ENCODE measurements around the gene PDE4C.

Gene PDE4C

DNA sequence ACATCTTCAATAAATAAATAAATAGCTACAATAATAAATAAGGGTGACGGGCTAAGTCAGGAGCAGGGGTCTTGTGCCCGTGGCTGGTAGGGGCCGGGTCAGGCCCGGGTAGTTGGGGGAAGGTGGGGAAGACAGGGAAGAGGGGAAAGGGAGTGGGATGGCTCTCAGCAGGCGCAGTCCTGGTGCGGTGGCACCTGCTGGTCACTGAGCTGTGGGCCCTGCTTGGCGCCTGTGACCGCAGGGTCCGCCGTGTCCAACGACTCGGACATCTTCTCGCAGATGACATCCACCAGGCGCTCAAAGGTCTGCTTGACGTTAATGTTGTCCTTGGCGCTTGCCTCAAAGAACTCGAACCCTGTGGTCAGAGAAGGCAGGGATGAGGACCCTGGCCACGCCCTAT, 28.9 kb downstream of the PDE4C start:
- DNase-seq (ENCODE audit: low spot score in 2 of 2) (no peak), ATAC-seq (replicated peaks; ENCODE audit: extremely low read depth, poor library complexity, severe bottlenecking) (no peak)
- peaks cover 15% of the 10 kb centered on the region for H3K36me3 Mint-ChIP-seq (ENCODE audit: insufficient read depth)
- H3K27ac Mint-ChIP-seq (ENCODE audit: low read depth), result no peak overlapping the region
- no peaks in the 10 kb centered on the region for H3K27me3 Mint-ChIP-seq
- H3K9me3 Mint-ChIP-seq, result no peaks in the 10 kb centered on the region
- H3K4me3 Mint-ChIP-seq, result no peak overlapping the region
- peaks cover 20% of the 10 kb centered on the region for H3K4me1 Mint-ChIP-seq

DNA sequence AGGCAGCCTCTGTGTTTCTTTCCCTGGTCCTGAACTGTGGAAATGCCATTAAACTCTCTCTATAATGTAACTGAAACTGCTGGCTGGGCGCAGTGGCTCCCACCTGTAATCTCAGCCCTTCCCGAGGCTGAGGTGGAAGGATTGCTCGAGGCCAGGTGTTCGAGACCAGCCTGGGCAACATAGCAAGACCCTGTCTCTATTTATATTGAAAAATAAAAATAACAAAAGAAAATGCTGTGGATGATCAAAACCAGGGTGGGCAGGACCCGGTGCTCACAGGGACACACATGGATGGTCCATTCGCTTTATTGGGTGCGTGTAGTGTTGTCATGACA, 29.8 kb downstream of the PDE4C start:
- Mint-ChIP-seq H3K36me3 (ENCODE audit: insufficient read depth) (peaks cover 20% of the 10 kb centered on the region), H3K9me3 (no peaks in the 10 kb centered on the region), H3K27ac (ENCODE audit: low read depth) (no peak overlapping the region), H3K27me3 (no peaks in the 10 kb centered on the region), H3K4me3 (no peak overlapping the region), H3K4me1 (peaks cover 22% of the 10 kb centered on the region)
- ATAC-seq (replicated peaks; ENCODE audit: extremely low read depth, poor library complexity, severe bottlenecking) (no peak), DNase-seq (ENCODE audit: low spot score in 2 of 2) (no peak)

DNA sequence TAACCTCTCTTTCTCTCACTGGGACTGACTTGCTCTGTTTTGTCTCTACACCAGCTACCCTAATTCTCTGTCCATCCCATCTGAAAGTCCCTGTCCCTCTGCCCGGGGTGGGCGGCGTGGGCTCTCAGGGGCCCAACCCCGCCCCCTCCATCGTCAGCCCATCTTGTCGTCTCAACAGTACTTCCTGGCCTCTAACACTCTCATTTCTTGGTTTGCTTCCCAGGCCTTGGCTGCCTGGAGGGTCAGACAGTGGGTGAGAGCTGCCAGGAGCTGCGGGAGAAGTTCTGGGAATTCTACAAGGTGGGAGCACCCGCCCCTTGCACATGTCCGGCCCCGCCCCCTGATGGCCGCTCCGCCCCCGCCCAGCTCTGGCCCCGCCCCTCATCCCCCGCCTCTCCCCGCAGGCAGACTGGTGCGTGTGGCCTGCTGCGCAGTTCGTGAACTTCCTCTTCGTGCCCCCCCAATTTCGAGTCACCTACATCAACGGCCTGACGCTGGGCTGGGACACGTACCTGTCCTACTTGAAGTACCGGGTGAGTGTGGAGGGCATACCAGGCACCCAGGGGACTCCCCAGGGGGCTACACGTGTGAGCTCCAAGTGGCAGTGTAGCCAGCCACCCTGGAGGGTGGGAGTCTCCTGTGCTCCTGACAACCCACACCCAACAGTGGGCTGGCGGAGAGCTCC, 31.5 kb downstream of the PDE4C start:
- DNase-seq (ENCODE audit: low spot score in 2 of 2) (no peak), ATAC-seq (replicated peaks; ENCODE audit: extremely low read depth, poor library complexity, severe bottlenecking) (no peak)
- no peaks in the 10 kb centered on the region for H3K9me3 Mint-ChIP-seq
- H3K4me1 Mint-ChIP-seq, result peaks cover 22% of the 10 kb centered on the region
- H3K27me3 Mint-ChIP-seq, result no peaks in the 10 kb centered on the region
- H3K36me3 Mint-ChIP-seq (ENCODE audit: insufficient read depth), result peaks cover 18% of the 10 kb centered on the region
- H3K27ac Mint-ChIP-seq (ENCODE audit: low read depth), result no peak overlapping the region
- peak overlapping the region; percentile 80 for H3K4me3 Mint-ChIP-seq

DNA sequence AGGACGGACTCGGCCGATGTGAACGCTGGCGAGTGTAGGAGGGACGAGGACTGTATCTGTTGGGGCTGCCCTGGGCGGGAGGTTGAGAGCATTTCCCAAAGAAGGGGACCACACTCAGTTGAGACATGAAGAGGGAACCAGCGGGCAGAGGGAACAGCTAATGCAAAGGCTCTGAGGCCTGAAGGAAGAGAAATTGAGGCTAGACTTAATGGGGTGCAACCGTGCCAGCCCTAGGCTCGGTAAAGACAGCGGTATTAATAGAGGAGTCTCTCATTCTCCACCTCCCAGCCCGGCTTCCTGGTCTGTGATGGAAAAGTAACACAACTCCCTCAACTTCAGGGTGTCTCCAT, 32.1 kb downstream of the PDE4C start:
- H3K27me3 Mint-ChIP-seq, result no peaks in the 10 kb centered on the region
- DNase-seq (ENCODE audit: low spot score in 2 of 2) (no peak), ATAC-seq (replicated peaks; ENCODE audit: extremely low read depth, poor library complexity, severe bottlenecking) (no peak)
- H3K27ac Mint-ChIP-seq (ENCODE audit: low read depth), result no peak overlapping the region
- peaks cover 18% of the 10 kb centered on the region for H3K36me3 Mint-ChIP-seq (ENCODE audit: insufficient read depth)
- H3K4me1 Mint-ChIP-seq, result peaks cover 22% of the 10 kb centered on the region
- H3K4me3 Mint-ChIP-seq, result peak overlapping the region; percentile 80
- H3K9me3 Mint-ChIP-seq, result no peaks in the 10 kb centered on the region

DNA sequence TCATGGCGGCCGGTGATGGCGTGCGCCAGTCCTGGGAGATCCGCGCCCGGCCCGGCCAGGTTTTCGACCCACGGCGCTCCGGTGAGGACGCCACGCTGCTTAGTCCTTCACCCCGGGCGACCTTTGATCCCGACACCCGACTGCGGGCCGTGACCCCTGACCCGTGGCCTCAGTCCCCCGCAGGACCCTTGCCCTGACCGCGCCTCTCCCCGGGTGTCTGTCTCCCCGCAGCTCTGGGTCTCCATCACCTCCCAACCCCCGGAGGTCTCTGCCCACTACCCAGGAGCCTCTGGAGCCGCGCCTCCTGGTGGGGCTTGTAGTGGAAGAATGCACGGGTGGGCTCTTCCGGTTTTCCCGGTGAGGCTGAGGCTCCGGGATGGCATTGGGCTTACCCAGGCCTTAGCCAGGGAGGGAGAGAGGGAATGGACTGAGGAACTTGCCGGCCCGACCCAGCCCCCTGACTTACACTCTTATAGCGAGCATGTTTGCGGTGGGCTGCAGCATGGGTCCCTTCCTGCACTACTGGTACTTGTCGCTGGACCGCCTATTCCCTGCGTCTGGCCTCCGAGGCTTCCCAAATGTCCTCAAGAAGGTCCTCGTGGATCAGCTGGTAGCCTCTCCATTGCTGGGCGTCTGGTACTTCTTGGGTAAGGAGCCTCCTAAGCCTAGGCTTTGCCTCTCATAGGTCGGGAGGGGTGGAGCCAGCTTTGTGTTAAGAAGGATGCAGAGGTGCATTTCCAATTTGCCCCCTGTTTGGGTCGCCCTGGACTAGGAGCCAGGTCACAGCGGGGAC, 32.7 kb downstream of the PDE4C start:
- Mint-ChIP-seq H3K4me3 (peak overlapping the region; percentile 80), H3K27me3 (no peaks in the 10 kb centered on the region), H3K9me3 (no peaks in the 10 kb centered on the region), H3K4me1 (peaks cover 22% of the 10 kb centered on the region), H3K36me3 (ENCODE audit: insufficient read depth) (peaks cover 17% of the 10 kb centered on the region), H3K27ac (ENCODE audit: low read depth) (peak overlapping the region; percentile 91)
- DNase-seq (ENCODE audit: low spot score in 2 of 2) (no peak), ATAC-seq (replicated peaks; ENCODE audit: extremely low read depth, poor library complexity, severe bottlenecking) (no peak)

DNA sequence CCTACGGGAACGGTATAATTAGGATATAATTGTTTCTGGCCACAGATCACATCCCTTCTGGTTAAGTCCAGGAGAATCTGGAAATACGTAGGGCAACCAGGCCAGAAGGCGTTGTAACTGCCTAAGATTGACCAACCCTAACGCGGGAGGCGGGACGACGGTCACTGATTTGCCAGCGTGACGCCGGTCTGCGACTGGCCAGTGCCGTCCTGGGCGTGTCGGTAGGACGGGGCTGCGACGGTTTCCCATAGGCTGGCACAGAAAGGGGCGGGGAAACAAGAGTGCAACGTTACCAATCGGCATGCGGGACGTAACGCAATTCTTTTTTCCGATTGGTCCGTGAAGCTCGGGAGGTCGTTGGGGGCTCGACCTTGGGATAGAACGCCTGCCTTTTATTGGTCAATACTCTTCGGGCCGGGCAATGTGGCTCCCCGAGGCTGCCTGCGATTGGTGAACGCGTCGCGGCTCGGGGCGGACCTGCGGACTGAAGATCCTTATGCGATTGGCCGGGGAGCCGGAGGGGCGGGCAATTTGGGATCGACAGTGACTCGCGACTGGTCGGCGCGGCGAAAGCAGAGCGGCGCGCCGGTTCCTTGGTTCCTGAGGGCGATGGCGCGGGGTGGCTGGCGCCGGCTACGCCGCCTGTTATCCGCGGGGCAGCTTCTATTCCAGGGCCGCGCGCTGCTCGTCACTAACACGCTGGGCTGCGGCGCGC, 33.4 kb downstream of the PDE4C start, which contains the start of gene MPV17L2:
MPV17L2 (plus strand) TSS at position 546 of the 715 bp plus-strand sequence; CDS start at position 610, 64 bp downstream.
- ATAC-seq (replicated peaks; ENCODE audit: extremely low read depth, poor library complexity, severe bottlenecking), result peak; percentile 87
- H3K27me3 Mint-ChIP-seq, result no peaks in the 10 kb centered on the region
- peak within 1 kb of the TSS; percentile 91 for H3K27ac Mint-ChIP-seq (ENCODE audit: low read depth)
- peaks cover 17% of the 10 kb centered on the region for H3K36me3 Mint-ChIP-seq (ENCODE audit: insufficient read depth)
- DNase-seq (ENCODE audit: low spot score in 2 of 2), result peak; percentile 90 to 98
- H3K4me1 Mint-ChIP-seq, result peaks cover 22% of the 10 kb centered on the region
- H3K9me3 Mint-ChIP-seq, result no peaks in the 10 kb centered on the region
- peak within 1 kb of the TSS; percentile 80 for H3K4me3 Mint-ChIP-seq

DNA sequence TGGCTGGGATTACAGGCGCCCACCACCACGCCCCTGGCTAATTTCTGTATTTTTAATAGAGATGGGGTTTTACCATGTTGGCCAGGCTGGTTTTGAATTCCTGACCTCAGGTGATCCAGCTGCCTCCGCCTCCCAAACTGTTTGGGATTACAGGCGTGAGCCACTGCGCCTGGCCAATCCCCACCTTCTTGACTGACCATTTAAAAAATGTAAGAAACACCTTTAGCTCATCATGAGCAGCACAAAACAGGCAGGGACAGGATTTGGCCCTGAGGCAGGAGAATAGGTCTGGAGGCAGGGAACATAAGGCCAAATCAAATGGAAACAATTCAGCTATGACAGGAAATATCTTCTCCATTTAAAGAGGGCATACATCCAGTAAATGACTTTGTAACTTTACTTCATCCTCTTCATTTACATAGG, 34.6 kb downstream of the PDE4C start:
- peaks cover 22% of the 10 kb centered on the region for H3K4me1 Mint-ChIP-seq
- no peak for ATAC-seq (replicated peaks; ENCODE audit: extremely low read depth, poor library complexity, severe bottlenecking)
- DNase-seq (ENCODE audit: low spot score in 2 of 2), result no peak
- peaks cover 17% of the 10 kb centered on the region for H3K36me3 Mint-ChIP-seq (ENCODE audit: insufficient read depth)
- H3K4me3 Mint-ChIP-seq, result peak overlapping the region; percentile 80
- no peaks in the 10 kb centered on the region for H3K27me3 Mint-ChIP-seq
- no peaks in the 10 kb centered on the region for H3K9me3 Mint-ChIP-seq
- peak overlapping the region; percentile 91 for H3K27ac Mint-ChIP-seq (ENCODE audit: low read depth)

DNA sequence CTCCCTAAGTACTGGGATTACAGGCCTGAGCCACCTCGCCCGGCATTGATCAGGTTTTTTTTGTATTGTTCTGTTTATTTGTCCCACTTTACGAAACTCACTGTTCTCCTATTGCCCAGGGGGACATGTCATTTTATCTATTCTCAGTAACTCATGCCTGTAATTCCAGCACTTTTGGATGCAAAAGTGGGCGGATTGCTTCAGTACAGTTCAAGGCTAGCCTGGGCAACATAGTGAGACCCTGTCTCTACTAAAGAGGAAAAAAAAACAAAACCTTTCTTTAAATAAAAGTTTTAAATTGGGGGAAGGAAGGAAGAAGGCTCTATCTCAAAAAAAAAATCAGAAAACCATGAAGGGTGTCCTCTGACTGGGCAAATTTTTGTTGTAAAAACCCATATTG, 36.0 kb downstream of the PDE4C start:
- DNase-seq (ENCODE audit: low spot score in 2 of 2), result no peak
- ATAC-seq (replicated peaks; ENCODE audit: extremely low read depth, poor library complexity, severe bottlenecking), result no peak
- Mint-ChIP-seq H3K9me3 (no peaks in the 10 kb centered on the region), H3K4me3 (no peak overlapping the region), H3K4me1 (peaks cover 22% of the 10 kb centered on the region), H3K36me3 (ENCODE audit: insufficient read depth) (peaks cover 13% of the 10 kb centered on the region), H3K27ac (ENCODE audit: low read depth) (no peak overlapping the region), H3K27me3 (peaks cover 7% of the 10 kb centered on the region)

DNA sequence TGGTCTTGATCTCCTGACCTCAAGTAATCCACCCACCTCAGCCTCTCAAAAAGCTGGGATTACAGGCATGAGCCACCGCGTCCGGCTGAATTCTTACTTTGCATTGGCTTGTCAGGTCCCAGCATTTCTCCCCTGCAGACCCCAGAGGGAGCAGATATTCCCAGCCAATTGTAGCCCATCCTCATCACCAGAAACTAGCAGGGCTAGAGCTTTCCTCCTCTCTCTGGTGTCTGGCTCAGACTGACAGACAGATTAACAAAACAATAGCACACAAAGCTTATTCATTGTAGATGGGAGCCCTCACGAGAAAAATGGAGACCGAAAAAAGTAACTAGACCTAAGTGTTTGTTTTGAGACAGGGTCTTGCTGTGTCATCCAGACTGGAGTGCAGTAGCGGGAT, 40.7 kb downstream of the PDE4C start:
- no peak overlapping the region for H3K4me3 Mint-ChIP-seq
- H3K36me3 Mint-ChIP-seq (ENCODE audit: insufficient read depth), result no peaks in the 10 kb centered on the region
- H3K27me3 Mint-ChIP-seq, result peaks cover 9% of the 10 kb centered on the region
- no peak overlapping the region for H3K27ac Mint-ChIP-seq (ENCODE audit: low read depth)
- DNase-seq (ENCODE audit: low spot score in 2 of 2) (no peak), ATAC-seq (replicated peaks; ENCODE audit: extremely low read depth, poor library complexity, severe bottlenecking) (no peak)
- no peaks in the 10 kb centered on the region for H3K4me1 Mint-ChIP-seq
- H3K9me3 Mint-ChIP-seq, result no peaks in the 10 kb centered on the region

DNA sequence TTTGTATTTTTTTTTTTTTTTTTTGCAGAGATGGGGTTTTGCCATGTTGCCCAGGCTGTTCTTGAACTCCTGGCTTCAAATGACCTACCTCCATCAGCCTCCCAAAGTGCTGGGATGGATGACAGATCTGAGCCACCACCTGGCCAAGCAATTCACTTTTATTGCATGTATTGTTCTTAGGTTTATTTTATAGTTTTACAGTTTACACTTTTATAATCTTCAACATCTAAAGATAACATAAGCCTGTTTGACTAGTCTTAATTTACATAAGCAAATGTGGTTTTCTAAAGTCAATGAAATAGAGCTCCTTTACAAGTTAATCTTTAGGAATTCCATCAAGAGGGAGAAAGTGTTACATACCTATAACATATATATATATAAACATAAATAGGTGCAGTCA, 42.7 kb downstream of the PDE4C start:
- DNase-seq (ENCODE audit: low spot score in 2 of 2) (no peak), ATAC-seq (replicated peaks; ENCODE audit: extremely low read depth, poor library complexity, severe bottlenecking) (no peak)
- H3K4me1 Mint-ChIP-seq, result no peaks in the 10 kb centered on the region
- no peaks in the 10 kb centered on the region for H3K36me3 Mint-ChIP-seq (ENCODE audit: insufficient read depth)
- no peak overlapping the region for H3K4me3 Mint-ChIP-seq
- H3K27me3 Mint-ChIP-seq, result peaks cover 9% of the 10 kb centered on the region
- H3K9me3 Mint-ChIP-seq, result no peaks in the 10 kb centered on the region
- H3K27ac Mint-ChIP-seq (ENCODE audit: low read depth), result no peak overlapping the region

DNA sequence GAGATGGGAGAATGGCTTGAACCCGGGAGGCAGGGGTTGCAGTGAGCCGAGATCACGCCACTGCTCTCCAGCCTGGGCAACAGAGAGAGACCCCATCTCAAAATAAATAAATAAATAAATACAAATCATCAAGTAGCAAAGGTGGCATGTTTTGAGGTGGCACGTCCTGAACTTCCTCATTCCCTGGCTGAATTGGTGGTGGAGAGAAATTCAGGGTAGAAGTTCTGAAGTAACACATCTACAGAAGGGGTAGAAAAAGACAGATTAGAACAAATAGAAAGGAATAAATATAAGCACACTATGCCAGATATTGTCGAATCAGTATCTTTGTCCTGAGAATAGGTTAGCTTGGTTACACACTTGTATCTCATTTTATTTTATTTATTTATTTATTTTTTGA, 46.3 kb downstream of the PDE4C start:
- ATAC-seq (replicated peaks; ENCODE audit: extremely low read depth, poor library complexity, severe bottlenecking) (no peak), DNase-seq (ENCODE audit: low spot score in 2 of 2) (no peak)
- H3K4me3 Mint-ChIP-seq, result no peak overlapping the region
- no peaks in the 10 kb centered on the region for H3K4me1 Mint-ChIP-seq
- no peaks in the 10 kb centered on the region for H3K27me3 Mint-ChIP-seq
- H3K9me3 Mint-ChIP-seq, result no peaks in the 10 kb centered on the region
- H3K36me3 Mint-ChIP-seq (ENCODE audit: insufficient read depth), result peaks cover 6% of the 10 kb centered on the region
- H3K27ac Mint-ChIP-seq (ENCODE audit: low read depth), result no peak overlapping the region

DNA sequence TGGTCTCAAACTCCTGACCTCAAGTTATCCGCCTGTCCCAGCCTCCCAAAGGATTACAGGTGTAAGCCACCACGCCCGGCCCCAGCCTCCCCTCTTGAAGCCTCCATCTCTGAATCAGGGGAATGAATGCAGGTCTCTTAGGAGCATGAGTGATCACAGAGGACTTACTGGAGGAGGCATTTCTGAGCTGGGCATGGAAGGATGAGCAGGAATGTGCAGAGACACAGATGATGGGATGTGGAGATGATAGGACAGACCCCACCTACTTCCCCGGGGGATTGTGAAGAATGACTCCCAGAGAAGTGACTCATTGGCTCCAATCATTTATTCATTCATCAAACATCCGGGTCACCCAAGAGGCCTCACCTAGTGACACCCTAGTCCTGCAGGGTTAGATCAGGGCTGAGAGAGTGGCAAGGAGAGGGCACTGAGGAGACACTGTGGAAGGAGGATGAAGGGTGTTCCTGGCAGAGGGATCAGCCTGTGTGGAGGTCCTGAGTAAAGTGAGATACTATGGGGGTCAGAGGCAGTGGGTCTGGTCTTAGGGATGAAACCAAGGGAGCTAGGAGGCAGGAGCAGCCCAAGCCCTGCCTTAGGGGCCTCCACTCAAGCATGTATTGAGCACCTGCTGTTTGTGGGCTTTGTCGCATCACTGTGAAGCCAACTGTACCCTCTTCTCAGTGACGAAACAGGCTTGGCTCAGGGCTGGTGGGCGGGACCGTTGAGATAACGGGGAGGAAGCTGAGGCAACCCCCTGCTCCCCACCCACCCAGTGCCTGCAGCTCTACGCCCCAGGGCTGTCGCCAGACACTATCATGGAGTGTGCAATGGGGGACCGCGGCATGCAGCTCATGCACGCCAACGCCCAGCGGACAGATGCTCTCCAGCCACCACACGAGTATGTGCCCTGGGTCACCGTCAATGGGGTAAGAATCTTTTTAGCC, 49.6 kb downstream of the PDE4C start:
- ATAC-seq (replicated peaks; ENCODE audit: extremely low read depth, poor library complexity, severe bottlenecking) (no peak), DNase-seq (ENCODE audit: low spot score in 2 of 2) (no peak)
- H3K27me3 Mint-ChIP-seq, result no peaks in the 10 kb centered on the region
- no peak overlapping the region for H3K27ac Mint-ChIP-seq (ENCODE audit: low read depth)
- no peaks in the 10 kb centered on the region for H3K9me3 Mint-ChIP-seq
- H3K4me3 Mint-ChIP-seq, result no peak overlapping the region
- H3K36me3 Mint-ChIP-seq (ENCODE audit: insufficient read depth), result peaks cover 8% of the 10 kb centered on the region
- H3K4me1 Mint-ChIP-seq, result peaks cover 18% of the 10 kb centered on the region

All from central memory CD8-positive, alpha-beta T cell (primary cell).